Hepatocyte (in vitro differentiated cells): Measurements from ENCODE around the gene HIF1A.

Experiments used
- EZH2 ChIP-seq: fragments of 200-600 bp; sonication (generic); IDR thresholded peaks from 2 replicates; pipeline ENCODE4 v1.6.1; 2016; ENCODE audit warnings: antibody characterized with exemption, mild to moderate bottlenecking, borderline replicate concordance
- TF ChIP-seq, protein P1 (sequence below): fragments of 200-600 bp; sonication (generic); IDR thresholded peaks from 2 replicates; pipeline ENCODE4 v1.5.1; 2016; ENCODE audit warnings: antibody characterized with exemption, mild to moderate bottlenecking; ENCODE audit not compliant: poor library complexity

GRCh38 chr14:61649283-61649682 is 46.0 kb upstream of the HIF1A start:
- TF ChIP-seq, protein P1, sequence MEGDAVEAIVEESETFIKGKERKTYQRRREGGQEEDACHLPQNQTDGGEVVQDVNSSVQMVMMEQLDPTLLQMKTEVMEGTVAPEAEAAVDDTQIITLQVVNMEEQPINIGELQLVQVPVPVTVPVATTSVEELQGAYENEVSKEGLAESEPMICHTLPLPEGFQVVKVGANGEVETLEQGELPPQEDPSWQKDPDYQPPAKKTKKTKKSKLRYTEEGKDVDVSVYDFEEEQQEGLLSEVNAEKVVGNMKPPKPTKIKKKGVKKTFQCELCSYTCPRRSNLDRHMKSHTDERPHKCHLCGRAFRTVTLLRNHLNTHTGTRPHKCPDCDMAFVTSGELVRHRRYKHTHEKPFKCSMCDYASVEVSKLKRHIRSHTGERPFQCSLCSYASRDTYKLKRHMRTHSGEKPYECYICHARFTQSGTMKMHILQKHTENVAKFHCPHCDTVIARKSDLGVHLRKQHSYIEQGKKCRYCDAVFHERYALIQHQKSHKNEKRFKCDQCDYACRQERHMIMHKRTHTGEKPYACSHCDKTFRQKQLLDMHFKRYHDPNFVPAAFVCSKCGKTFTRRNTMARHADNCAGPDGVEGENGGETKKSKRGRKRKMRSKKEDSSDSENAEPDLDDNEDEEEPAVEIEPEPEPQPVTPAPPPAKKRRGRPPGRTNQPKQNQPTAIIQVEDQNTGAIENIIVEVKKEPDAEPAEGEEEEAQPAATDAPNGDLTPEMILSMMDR = no peak
- TF ChIP-seq EZH2 = no peak
